GM12878 (cell line): ENCODE measurements around the gene ZNF33B. TPM values are rescaled to one million over a fixed set of nuclear protein-coding genes. Genes with fewer than 3 reads are reported as not detected.

Experiments used
- ATAC-seq: fragments of 200-7000 bp; cut with Tn5 transposase; 3 replicates; pipeline ENCODE4 v1.9.1; 2020; ENCODE audit warnings: mild to moderate bottlenecking, moderate library complexity
- BruUV-seq: library from RNA; stranded (reverse); fragments of 400-500 nt; replicated peaks from 2 replicates; lab custom pipeline; 2021; lab: Mats Ljungman, UMichigan
- CTCF ChIA-PET: fragments of 300-600 bp; sonication (Branson Sonifier 250); formaldehyde crosslinking; extraction: SDS; loops from one replicate; lab custom pipeline; 2021; ENCODE audit warnings: inconsistent platforms; lab: Yijun Ruan, JAX
- POLR2A ChIA-PET: fragments of 350-600 bp; formaldehyde crosslinking; extraction: SDS; loops from one replicate; lab custom pipeline; 2021; ENCODE audit warnings: inconsistent platforms; lab: Charles Lee
- RAD21 ChIA-PET: fragments of 300-600 bp; sonication (Branson Sonifier 250); formaldehyde crosslinking; loops from one replicate; lab custom pipeline; 2023; ENCODE audit warnings: antibody characterized with exemption; ENCODE audit not compliant: unreplicated experiment; lab: Charles Lee
- SMC1A ChIA-PET: fragments of 300-600 bp; sonication (Branson Sonifier 250); formaldehyde crosslinking; loops from one replicate; lab custom pipeline; 2023; ENCODE audit not compliant: unreplicated experiment, uncharacterized antibody; lab: Charles Lee
- DNase-seq: peaks from one replicate; pipeline ENCODE4 v3.0.0-alpha.2; 2011; ENCODE audit warnings: low read depth, low spot score
- FAIRE-seq: peaks from 3 replicates; lab custom pipeline; 2011; peaks lifted over from hg19 to GRCh38; lab: Jason Lieb, UNC
- H2AFZ ChIP-seq: 2 replicates; pipeline ENCODE4 v1.6.0; 2011; ENCODE audit warnings: low read depth, low read length, control low read depth; ENCODE audit not compliant: control insufficient read depth
- H3K27ac ChIP-seq: 2 replicates; pipeline ENCODE4 v1.5.1; 2011; ENCODE audit warnings: control low read depth; ENCODE audit not compliant: control insufficient read depth, insufficient read depth
- H3K27me3 ChIP-seq, 2 experiments: replicated peaks in 1 of 2; 2 replicates each; pipeline versions ENCODE4 v1.6.0 to v1.6.1; 2011; ENCODE audit warnings: low read length in 1 of 2; ENCODE audit not compliant: control insufficient read depth in 2 of 2, insufficient read depth in 2 of 2
- H3K36me3 ChIP-seq, 2 experiments: 2 replicates each; pipeline ENCODE4 v1.5.1; 2011; ENCODE audit warnings: low read length in 1 of 2; ENCODE audit not compliant: control insufficient read depth in 2 of 2, insufficient read depth in 2 of 2
- H3K4me1 ChIP-seq: 2 replicates; pipeline ENCODE4 v1.6.1; 2011; ENCODE audit warnings: mild to moderate bottlenecking, low read length, moderate library complexity, mixed read lengths; ENCODE audit not compliant: control insufficient read depth, insufficient read depth
- H3K4me2 ChIP-seq: 2 replicates; pipeline ENCODE4 v1.6.0; 2011; ENCODE audit warnings: control low read depth; ENCODE audit not compliant: control insufficient read depth, insufficient read depth
- H3K4me3 ChIP-seq: fragments of 200-600 bp; sonication (generic); 2 replicates; pipeline ENCODE4 v1.5.1; 2016
- H3K79me2 ChIP-seq: 2 replicates; pipeline ENCODE4 v1.6.0; 2011; ENCODE audit warnings: low read length; ENCODE audit not compliant: control insufficient read depth, insufficient read depth
- H3K9ac ChIP-seq: 2 replicates; pipeline ENCODE4 v1.8.0; 2011; ENCODE audit warnings: low read length, control low read depth, mixed read lengths; ENCODE audit not compliant: control insufficient read depth, insufficient read depth
- H3K9me3 ChIP-seq: replicated peaks from 3 replicates; pipeline ENCODE4 v1.5.1; 2011; ENCODE audit warnings: mild to moderate bottlenecking, low read length; ENCODE audit not compliant: control insufficient read depth, insufficient read depth
- H4K20me1 ChIP-seq: 2 replicates; pipeline ENCODE4 v1.6.0; 2011; ENCODE audit not compliant: control insufficient read depth, insufficient read depth
- BCL3 ChIP-seq: IDR thresholded peaks from 2 replicates; pipeline ENCODE4 v1.6.1; 2011; ENCODE audit warnings: borderline replicate concordance, low read depth, mild to moderate bottlenecking, moderate library complexity, low read length; ENCODE audit not compliant: insufficient read depth, poor library complexity, severe bottlenecking
- HSF1 ChIP-seq: fragments of 150-350 bp; IDR thresholded peaks from 2 replicates; pipeline ENCODE4 v1.6.1; 2014; ENCODE audit warnings: mild to moderate bottlenecking, low read depth, low read length
- IRF5 ChIP-seq: fragments of 450-650 bp; IDR thresholded peaks from 2 replicates; pipeline ENCODE4 v1.6.1; 2017; ENCODE audit warnings: borderline replicate concordance
- NKRF ChIP-seq: fragments of 450-650 bp; conservative IDR thresholded peaks from 2 replicates; pipeline ENCODE4 v1.6.1; 2017; ENCODE audit warnings: mild to moderate bottlenecking, moderate library complexity
- PRDM15 ChIP-seq: fragments of 450-650 bp; formaldehyde crosslinking; IDR thresholded peaks from 2 replicates; pipeline ENCODE4 v1.4.0; 2020; ENCODE audit warnings: mild to moderate bottlenecking, moderate library complexity
- RBBP5 ChIP-seq: fragments of 200-600 bp; sonication (generic); conservative IDR thresholded peaks from 2 replicates; pipeline ENCODE4 v1.6.1; 2016
- TARDBP ChIP-seq: IDR thresholded peaks from 2 replicates; pipeline ENCODE4 v1.6.1; 2016; ENCODE audit warnings: borderline replicate concordance
- YBX1 ChIP-seq: fragments of 450-650 bp; IDR thresholded peaks from 2 replicates; pipeline ENCODE4 v1.6.1; 2016; ENCODE audit warnings: antibody characterized with exemption
- ZSCAN29 ChIP-seq: fragments of 450-650 bp; IDR thresholded peaks from 2 replicates; pipeline ENCODE4 v1.6.1; 2017; ENCODE audit warnings: mild to moderate bottlenecking, moderate library complexity
- WGBS: methylation state at CpG from one replicate; pipeline ENCODE4 v1.1.6; 2016; ENCODE audit warnings: low lambda C conversion rate; ENCODE audit not compliant: insufficient replicate concordance, insufficient coverage; ENCODE audit errors: missing lambda C conversion rate; 5-methylcytosine and 5-hydroxymethylcytosine counted together
- in situ Hi-C: fragments of 300-500 bp; cut with MboI; formaldehyde crosslinking; loops from 9 replicates; pipeline ENCODE4 v1.14.3; 2018; ENCODE audit warnings: mixed read lengths
- intact Hi-C: fragments of 100-400 bp; cut with micrococcal nuclease; formaldehyde crosslinking; loops from one replicate; pipeline ENCODE4 v1.14.2; 2022; ENCODE audit not compliant: unreplicated experiment
- polyA plus RNA-seq, 11 experiments: library from polyadenylated mRNA; depleted of rRNA in 4 of 11; unstranded in 6 of 11; stranded (reverse) in 5 of 11; fragments of >200 nt; fragmentation: Nextera tagmentation in 4 of 11; fragmentation: Illumina TruSeq in 1 of 11; extraction: Ambion mirVana in 4 of 11; extraction: Trizol in 1 of 11; gene quantifications; 1 replicate in 1 of 11; 2 replicates in 10 of 11; pipeline versions ENCODE4 v1.2.1 to v1.2.3, GENCODE V29; 2011 to 2016; ENCODE audit warnings: inconsistent platforms in 2 of 11, missing spikeins in 2 of 11, low read depth in 1 of 11
- total RNA-seq, 4 experiments: library from RNA; depleted of rRNA in 3 of 4; stranded (reverse); fragments of >200 nt in 3 of 4; fragmentation: Illumina TruSeq in 1 of 4; extraction: Trizol in 1 of 4; gene quantifications; 2 replicates each; pipeline versions ENCODE4 v1.2.1 to v1.2.3, GENCODE V29; 2013 to 2021

The ZNF33B gene
- total and polyA plus RNA-seq, 10 of the 15 experiments (the other 5 are each of a cell fraction or from before 2014, with no cell fraction given), result 5.3 to 19.7 (median 9.3) TPM

- FAIRE-seq (peak; percentile 94), DNase-seq (peak; percentile 89), ATAC-seq (peak; percentile 93)
- Histone ChIP-seq H3K4me2 (peak overlapping the region; percentile 98), H3K27me3 (no peaks in the 10 kb centered on the region), H3K27ac (peak overlapping the region; percentile 69), H3K79me2 (peaks cover 11% of the 10 kb centered on the region), H3K4me3 (peak overlapping the region; percentile 84), H2AFZ (peak overlapping the region; percentile 97), H3K9me3 (no peaks in the 10 kb centered on the region), H3K36me3 (no peaks in the 10 kb centered on the region), H3K9ac (peak overlapping the region; percentile 86), H3K4me1 (no peaks in the 10 kb centered on the region; the same call in 1 of the 2 replicates), H4K20me1 (no peaks in the 10 kb centered on the region)
- ChIA-PET CTCF (interaction anchor here (0.8 to 1.0 kb wide), 2 partner anchors 9 to 86 kb away, joined by 3 read pairs; partner anchors contain the start of gene ZNF33B), RAD21 (no interaction called here), SMC1A (no interaction called here), POLR2A (no interaction called here)
- in situ Hi-C loops, result loop anchor here (5.0 to 10.0 kb wide), 2 partner anchors 230 to 582 kb away; partner anchors contain the start of genes BMS1 and CSGALNACT2
- TSS peak; percentile 54 for BruUV-seq
- intact Hi-C loops, result loop anchor here (1.0 to 2.0 kb wide), 2 partner anchors 86 to 230 kb away; partner anchors contain the start of genes BMS1 and ZNF33B
- 2% methylated on average over 55 of the region's 61 CpGs for WGBS
- TF ChIP-seq ZSCAN29, result no peak
- TF ChIP-seq BCL3, result no peak
- no peak for TF ChIP-seq HSF1
- TF ChIP-seq PRDM15 (CRISPR knock-in tag), result no peak
- 0 out of 2 replicates have a peak, but pooled peaks have one; percentile 26 for TF ChIP-seq NKRF
- peak; percentile 79; the same call in 1 of the 2 replicates for TF ChIP-seq TARDBP
- TF ChIP-seq RBBP5, result no peak
- TF ChIP-seq IRF5, result no peak
- no peak for TF ChIP-seq YBX1
These were observed 85.9 kb downstream of the ZNF33B start for GRCh38 chr10:42552188-42553063.
